HepG2 (cell line): ENCODE data around the gene DNAJC5. TPM values are rescaled to one million over a fixed set of nuclear protein-coding genes. Genes with fewer than 3 reads are reported as not detected.

Experiments used
- ASH2L ChIP-seq: fragments of 300-600, 200-600 bp; sonication (generic); IDR thresholded peaks from 2 replicates; pipeline ENCODE4 v1.7.0; 2017; ENCODE audit warnings: low read depth, mild to moderate bottlenecking, moderate library complexity, mixed read lengths, low read length; ENCODE audit not compliant: insufficient read length
- ELF3 ChIP-seq: IDR thresholded peaks from 2 replicates; pipeline ENCODE4 v1.6.1; 2016; ENCODE audit warnings: missing genetic modification reagents, missing compliant biosample characterization
- ISL2 ChIP-seq: sonication (generic); formaldehyde crosslinking; IDR thresholded peaks from 2 replicates; pipeline ENCODE4 v1.5.0; 2020; ENCODE audit warnings: missing genetic modification reagents
- PHB2 ChIP-seq: fragments of 450-650 bp; IDR thresholded peaks from 2 replicates; pipeline ENCODE4 v1.6.1; 2018; ENCODE audit not compliant: partially characterized antibody
- PRPF4 ChIP-seq: fragments of 200-400 bp; formaldehyde crosslinking; IDR thresholded peaks from 2 replicates; pipeline ENCODE4 v1.6.1; 2016; ENCODE audit warnings: low read length, low read depth; ENCODE audit not compliant: poor library complexity, severe bottlenecking
- TOPORS ChIP-seq: sonication (generic); formaldehyde crosslinking; IDR thresholded peaks from 2 replicates; pipeline ENCODE4 v1.8.0; 2023; ENCODE audit warnings: mild to moderate bottlenecking, missing genetic modification reagents
- ZBTB7B ChIP-seq: sonication (generic); formaldehyde crosslinking; IDR thresholded peaks from 2 replicates; pipeline ENCODE4 v1.4.0; 2020; ENCODE audit warnings: missing genetic modification reagents
- ZNF121 ChIP-seq: sonication (generic); formaldehyde crosslinking; IDR thresholded peaks from 2 replicates; pipeline ENCODE4 v1.5.0; 2020; ENCODE audit warnings: mild to moderate bottlenecking, missing genetic modification reagents
- ZNF430 ChIP-seq: sonication (generic); formaldehyde crosslinking; IDR thresholded peaks from 2 replicates; pipeline ENCODE4 v1.9.0; 2021; ENCODE audit warnings: mild to moderate bottlenecking, missing genetic modification reagents
- ZNF468 ChIP-seq: sonication (generic); formaldehyde crosslinking; IDR thresholded peaks from 2 replicates; pipeline ENCODE4 v1.8.0; 2022; ENCODE audit warnings: mild to moderate bottlenecking, moderate library complexity, missing genetic modification reagents
- ZNF891 ChIP-seq: sonication (generic); formaldehyde crosslinking; IDR thresholded peaks from 2 replicates; pipeline ENCODE4 v1.5.0; 2020; ENCODE audit warnings: mild to moderate bottlenecking, missing genetic modification reagents
- ZSCAN30 ChIP-seq: sonication (generic); formaldehyde crosslinking; IDR thresholded peaks from 2 replicates; pipeline ENCODE4 v1.5.0; 2020; ENCODE audit warnings: mild to moderate bottlenecking, missing genetic modification reagents
- ZSCAN31 ChIP-seq: sonication (generic); formaldehyde crosslinking; IDR thresholded peaks from 2 replicates; pipeline ENCODE4 v1.5.0; 2020; ENCODE audit warnings: low read depth, mild to moderate bottlenecking, missing genetic modification reagents
- polyA plus RNA-seq, 8 experiments: library from polyadenylated mRNA; depleted of rRNA in 3 of 8; stranded (reverse) in 7 of 8; unstranded in 1 of 8; fragments of >200 nt; fragmentation: Illumina TruSeq in 4 of 8; extraction: Trizol in 4 of 8; gene quantifications; 2 replicates each; pipeline versions ENCODE4 v1.2.1 to v1.2.3, GENCODE V29; 2011 to 2016; ENCODE audit warnings: low read depth in 4 of 8, missing spikeins in 1 of 8, mixed read lengths in 1 of 8; ENCODE audit not compliant: insufficient read depth in 1 of 8
- total RNA-seq, 5 experiments: library from RNA; depleted of rRNA; stranded (reverse); fragments of >200 nt; fragmentation: Illumina TruSeq; extraction: Trizol; gene quantifications; 2 replicates each; pipeline ENCODE4 v1.2.3, GENCODE V29; 2016; ENCODE audit warnings: low read depth in 1 of 5
- TF ChIP-seq, protein P1 (sequence below): sonication (generic); formaldehyde crosslinking; IDR thresholded peaks from 2 replicates; pipeline ENCODE4 v1.5.0; 2020; ENCODE audit warnings: missing genetic modification reagents, mild to moderate bottlenecking, borderline replicate concordance
- TF ChIP-seq, protein P2 (sequence below): sonication (generic); formaldehyde crosslinking; IDR thresholded peaks from 2 replicates; pipeline ENCODE4 v1.5.1; 2020; ENCODE audit warnings: mild to moderate bottlenecking, missing genetic modification reagents, moderate library complexity
- TF ChIP-seq, protein P3 (sequence below): sonication (generic); formaldehyde crosslinking; IDR thresholded peaks from 2 replicates; pipeline ENCODE4 v1.5.0; 2020; ENCODE audit warnings: missing genetic modification reagents
- TF ChIP-seq, protein P4 (sequence below): sonication (generic); formaldehyde crosslinking; IDR thresholded peaks from 2 replicates; pipeline ENCODE4 v1.8.1; 2022; ENCODE audit warnings: low read depth, mild to moderate bottlenecking, missing genetic modification reagents
- TF ChIP-seq, protein P5 (sequence below): sonication (generic); formaldehyde crosslinking; IDR thresholded peaks from 2 replicates; pipeline ENCODE4 v1.8.0; 2022; ENCODE audit warnings: mild to moderate bottlenecking, missing genetic modification reagents, moderate library complexity

DNAJC5 gene
- total and polyA plus RNA-seq, 2 of the 13 experiments (the other 11 are each of a cell fraction or from before 2014, with no cell fraction given), result 42.8 to 64.5 TPM

DNA sequence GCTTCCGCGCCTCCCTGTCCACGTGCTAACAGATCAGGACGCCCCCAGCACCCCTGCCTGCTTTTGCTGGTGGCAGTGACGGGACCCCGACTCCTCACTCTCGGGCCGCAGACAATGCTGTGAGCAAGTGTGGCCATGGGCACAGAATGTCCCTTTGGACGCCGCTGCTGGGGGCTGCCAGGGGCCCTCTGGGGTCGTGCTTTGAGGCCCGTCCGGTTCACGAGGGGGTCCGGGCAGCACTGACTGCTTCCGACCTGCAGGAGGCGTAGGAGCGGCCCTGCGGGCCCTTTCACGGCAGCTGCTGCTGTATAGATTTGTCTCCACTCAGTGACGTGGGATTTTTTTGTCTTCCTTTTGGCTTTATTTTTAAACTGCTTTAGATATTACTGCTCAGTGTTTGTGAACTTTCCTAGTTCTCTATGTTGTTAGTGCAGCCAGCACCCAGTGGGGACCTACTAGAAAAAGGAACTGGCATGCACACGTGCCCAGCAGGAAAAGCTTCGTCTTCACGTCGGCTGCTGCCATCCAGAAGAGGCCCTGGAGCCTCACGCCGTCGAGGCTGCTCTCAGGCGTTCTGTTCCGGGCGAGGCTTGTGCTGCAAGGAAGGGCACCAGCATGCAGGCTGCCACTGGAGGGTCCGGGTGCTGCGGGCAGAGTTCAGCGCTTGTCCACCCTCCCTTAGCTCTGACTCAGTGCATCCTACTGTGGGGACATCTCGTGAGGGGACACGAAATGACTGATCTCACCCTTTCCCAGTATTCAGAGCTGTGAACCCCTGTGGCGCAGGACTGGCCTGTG is 39.5 kb downstream of the DNAJC5 start (continued):
- TF ChIP-seq ELF3 (no peak), ISL2 (no peak), ZBTB7B (CRISPR knock-in tag) (0 out of 2 replicates have a peak, but pooled peaks have one; percentile 35), ZNF468 (no peak), ZNF891 (CRISPR knock-in tag) (peak; percentile 19; the same call in 1 of the 2 replicates), TOPORS (no peak), ZNF430 (CRISPR knock-in tag) (no peak), PHB2 (no peak), ASH2L (no peak), ZSCAN31 (CRISPR knock-in tag) (no peak), ZNF121 (CRISPR knock-in tag) (peak; percentile 39; the same call in 1 of the 2 replicates), ZSCAN30 (CRISPR knock-in tag) (no peak), PRPF4 (no peak)
- TF ChIP-seq, protein P1, sequence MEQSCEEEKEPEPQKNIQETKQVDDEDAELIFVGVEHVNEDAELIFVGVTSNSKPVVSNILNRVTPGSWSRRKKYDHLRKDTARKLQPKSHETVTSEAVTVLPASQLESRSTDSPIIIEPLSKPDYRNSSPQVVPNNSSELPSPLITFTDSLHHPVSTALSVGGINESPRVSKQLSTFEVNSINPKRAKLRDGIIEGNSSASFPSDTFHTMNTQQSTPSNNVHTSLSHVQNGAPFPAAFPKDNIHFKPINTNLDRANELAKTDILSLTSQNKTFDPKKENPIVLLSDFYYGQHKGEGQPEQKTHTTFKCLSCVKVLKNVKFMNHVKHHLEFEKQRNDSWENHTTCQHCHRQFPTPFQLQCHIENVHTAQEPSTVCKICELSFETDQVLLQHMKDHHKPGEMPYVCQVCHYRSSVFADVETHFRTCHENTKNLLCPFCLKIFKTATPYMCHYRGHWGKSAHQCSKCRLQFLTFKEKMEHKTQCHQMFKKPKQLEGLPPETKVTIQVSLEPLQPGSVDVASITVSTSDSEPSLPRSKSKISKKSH (CRISPR knock-in tag), result peak; percentile 42; the same call in 1 of the 2 replicates
- TF ChIP-seq, protein P2, sequence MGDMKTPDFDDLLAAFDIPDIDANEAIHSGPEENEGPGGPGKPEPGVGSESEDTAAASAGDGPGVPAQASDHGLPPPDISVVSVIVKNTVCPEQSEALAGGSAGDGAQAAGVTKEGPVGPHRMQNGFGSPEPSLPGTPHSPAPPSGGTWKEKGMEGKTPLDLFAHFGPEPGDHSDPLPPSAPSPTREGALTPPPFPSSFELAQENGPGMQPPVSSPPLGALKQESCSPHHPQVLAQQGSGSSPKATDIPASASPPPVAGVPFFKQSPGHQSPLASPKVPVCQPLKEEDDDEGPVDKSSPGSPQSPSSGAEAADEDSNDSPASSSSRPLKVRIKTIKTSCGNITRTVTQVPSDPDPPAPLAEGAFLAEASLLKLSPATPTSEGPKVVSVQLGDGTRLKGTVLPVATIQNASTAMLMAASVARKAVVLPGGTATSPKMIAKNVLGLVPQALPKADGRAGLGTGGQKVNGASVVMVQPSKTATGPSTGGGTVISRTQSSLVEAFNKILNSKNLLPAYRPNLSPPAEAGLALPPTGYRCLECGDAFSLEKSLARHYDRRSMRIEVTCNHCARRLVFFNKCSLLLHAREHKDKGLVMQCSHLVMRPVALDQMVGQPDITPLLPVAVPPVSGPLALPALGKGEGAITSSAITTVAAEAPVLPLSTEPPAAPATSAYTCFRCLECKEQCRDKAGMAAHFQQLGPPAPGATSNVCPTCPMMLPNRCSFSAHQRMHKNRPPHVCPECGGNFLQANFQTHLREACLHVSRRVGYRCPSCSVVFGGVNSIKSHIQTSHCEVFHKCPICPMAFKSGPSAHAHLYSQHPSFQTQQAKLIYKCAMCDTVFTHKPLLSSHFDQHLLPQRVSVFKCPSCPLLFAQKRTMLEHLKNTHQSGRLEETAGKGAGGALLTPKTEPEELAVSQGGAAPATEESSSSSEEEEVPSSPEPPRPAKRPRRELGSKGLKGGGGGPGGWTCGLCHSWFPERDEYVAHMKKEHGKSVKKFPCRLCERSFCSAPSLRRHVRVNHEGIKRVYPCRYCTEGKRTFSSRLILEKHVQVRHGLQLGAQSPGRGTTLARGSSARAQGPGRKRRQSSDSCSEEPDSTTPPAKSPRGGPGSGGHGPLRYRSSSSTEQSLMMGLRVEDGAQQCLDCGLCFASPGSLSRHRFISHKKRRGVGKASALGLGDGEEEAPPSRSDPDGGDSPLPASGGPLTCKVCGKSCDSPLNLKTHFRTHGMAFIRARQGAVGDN (CRISPR knock-in tag), result 0 out of 2 replicates have a peak, but pooled peaks have one; percentile 18
- TF ChIP-seq, protein P3, sequence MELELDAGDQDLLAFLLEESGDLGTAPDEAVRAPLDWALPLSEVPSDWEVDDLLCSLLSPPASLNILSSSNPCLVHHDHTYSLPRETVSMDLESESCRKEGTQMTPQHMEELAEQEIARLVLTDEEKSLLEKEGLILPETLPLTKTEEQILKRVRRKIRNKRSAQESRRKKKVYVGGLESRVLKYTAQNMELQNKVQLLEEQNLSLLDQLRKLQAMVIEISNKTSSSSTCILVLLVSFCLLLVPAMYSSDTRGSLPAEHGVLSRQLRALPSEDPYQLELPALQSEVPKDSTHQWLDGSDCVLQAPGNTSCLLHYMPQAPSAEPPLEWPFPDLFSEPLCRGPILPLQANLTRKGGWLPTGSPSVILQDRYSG (CRISPR knock-in tag), result no peak
- TF ChIP-seq, protein P4, sequence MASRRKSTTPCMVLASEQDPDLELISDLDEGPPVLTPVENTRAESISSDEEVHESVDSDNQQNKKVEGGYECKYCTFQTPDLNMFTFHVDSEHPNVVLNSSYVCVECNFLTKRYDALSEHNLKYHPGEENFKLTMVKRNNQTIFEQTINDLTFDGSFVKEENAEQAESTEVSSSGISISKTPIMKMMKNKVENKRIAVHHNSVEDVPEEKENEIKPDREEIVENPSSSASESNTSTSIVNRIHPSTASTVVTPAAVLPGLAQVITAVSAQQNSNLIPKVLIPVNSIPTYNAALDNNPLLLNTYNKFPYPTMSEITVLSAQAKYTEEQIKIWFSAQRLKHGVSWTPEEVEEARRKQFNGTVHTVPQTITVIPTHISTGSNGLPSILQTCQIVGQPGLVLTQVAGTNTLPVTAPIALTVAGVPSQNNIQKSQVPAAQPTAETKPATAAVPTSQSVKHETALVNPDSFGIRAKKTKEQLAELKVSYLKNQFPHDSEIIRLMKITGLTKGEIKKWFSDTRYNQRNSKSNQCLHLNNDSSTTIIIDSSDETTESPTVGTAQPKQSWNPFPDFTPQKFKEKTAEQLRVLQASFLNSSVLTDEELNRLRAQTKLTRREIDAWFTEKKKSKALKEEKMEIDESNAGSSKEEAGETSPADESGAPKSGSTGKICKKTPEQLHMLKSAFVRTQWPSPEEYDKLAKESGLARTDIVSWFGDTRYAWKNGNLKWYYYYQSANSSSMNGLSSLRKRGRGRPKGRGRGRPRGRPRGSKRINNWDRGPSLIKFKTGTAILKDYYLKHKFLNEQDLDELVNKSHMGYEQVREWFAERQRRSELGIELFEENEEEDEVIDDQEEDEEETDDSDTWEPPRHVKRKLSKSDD, result no peak
- TF ChIP-seq, protein P5, sequence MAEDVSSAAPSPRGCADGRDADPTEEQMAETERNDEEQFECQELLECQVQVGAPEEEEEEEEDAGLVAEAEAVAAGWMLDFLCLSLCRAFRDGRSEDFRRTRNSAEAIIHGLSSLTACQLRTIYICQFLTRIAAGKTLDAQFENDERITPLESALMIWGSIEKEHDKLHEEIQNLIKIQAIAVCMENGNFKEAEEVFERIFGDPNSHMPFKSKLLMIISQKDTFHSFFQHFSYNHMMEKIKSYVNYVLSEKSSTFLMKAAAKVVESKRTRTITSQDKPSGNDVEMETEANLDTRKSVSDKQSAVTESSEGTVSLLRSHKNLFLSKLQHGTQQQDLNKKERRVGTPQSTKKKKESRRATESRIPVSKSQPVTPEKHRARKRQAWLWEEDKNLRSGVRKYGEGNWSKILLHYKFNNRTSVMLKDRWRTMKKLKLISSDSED (CRISPR knock-in tag), result no peak
